Dendritic cell treated with granulocyte-macrophage colony-stimulating factor and Interleukin-4, amounts not matched to agents 40 ng/mL and 50 ng/mL, for 4 days (primary cell): Measurements from ENCODE around the gene BANP.

Source experiments
- H3K27ac Mint-ChIP-seq: one replicate; pipeline ENCODE4 v1.8.0; 2022; ENCODE audit warnings: mild to moderate bottlenecking, mixed read lengths
- H3K27me3 Mint-ChIP-seq: one replicate; pipeline ENCODE4 v1.8.0; 2022; ENCODE audit warnings: mild to moderate bottlenecking, mixed read lengths
- H3K36me3 Mint-ChIP-seq: one replicate; pipeline ENCODE4 v1.8.0; 2022; ENCODE audit warnings: low read depth, mixed read lengths
- H3K4me1 Mint-ChIP-seq: one replicate; pipeline ENCODE4 v1.8.0; 2022; ENCODE audit warnings: low read depth, mixed read lengths
- H3K4me3 Mint-ChIP-seq: one replicate; pipeline ENCODE4 v1.8.0; 2022; ENCODE audit warnings: mild to moderate bottlenecking, moderate library complexity, mixed read lengths
- H3K9me3 Mint-ChIP-seq: one replicate; pipeline ENCODE4 v1.8.0; 2022; ENCODE audit warnings: mixed read lengths
- intact Hi-C: fragments of 100-400 bp; cut with micrococcal nuclease; formaldehyde crosslinking; loops from one replicate; pipeline ENCODE4 v1.15.0; 2022

The BANP gene

GRCh38 chr16:87959391-87959990 lies 8.3 kb downstream of the BANP start:
- no peaks in the 10 kb centered on the region for H3K27me3 Mint-ChIP-seq
- H3K9me3 Mint-ChIP-seq, result no peaks in the 10 kb centered on the region
- H3K36me3 Mint-ChIP-seq, result peaks cover 32% of the 10 kb centered on the region
- H3K4me1 Mint-ChIP-seq, result peaks cover 83% of the 10 kb centered on the region
- H3K27ac Mint-ChIP-seq, result peak overlapping the region; percentile 85
- peak overlapping the region; percentile 73 for H3K4me3 Mint-ChIP-seq
- intact Hi-C loops, result loop anchor here (5.0 kb wide), 1 partner anchor 48 kb away; no protein-coding TSS in a partner anchor

DNA sequence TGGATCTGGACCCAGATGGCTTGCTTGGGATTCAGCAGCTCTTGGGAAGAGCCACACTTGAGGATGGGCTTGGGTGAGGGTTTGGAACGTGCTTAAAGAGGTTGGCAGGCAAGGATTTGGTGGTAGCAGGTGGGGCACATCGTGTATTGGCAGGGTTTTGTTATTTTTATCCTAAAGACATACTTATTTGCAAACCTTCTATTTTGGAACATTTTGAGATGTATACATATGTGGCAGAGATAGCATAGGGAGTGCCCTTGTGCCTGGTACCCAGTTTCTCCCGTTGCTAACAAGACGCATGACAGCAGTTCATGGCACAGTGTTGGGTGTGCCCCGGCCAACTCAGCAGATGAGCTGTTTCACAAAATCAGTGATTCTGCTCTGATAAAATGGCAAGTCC lies 9.1 kb downstream of the BANP start:
- H3K4me1 Mint-ChIP-seq, result peaks cover 83% of the 10 kb centered on the region
- peaks cover 31% of the 10 kb centered on the region for H3K36me3 Mint-ChIP-seq
- peak overlapping the region; percentile 85 for H3K27ac Mint-ChIP-seq
- H3K4me3 Mint-ChIP-seq, result peak overlapping the region; percentile 73
- intact Hi-C loops, result no loop called here
- H3K9me3 Mint-ChIP-seq, result no peaks in the 10 kb centered on the region
- no peaks in the 10 kb centered on the region for H3K27me3 Mint-ChIP-seq

DNA sequence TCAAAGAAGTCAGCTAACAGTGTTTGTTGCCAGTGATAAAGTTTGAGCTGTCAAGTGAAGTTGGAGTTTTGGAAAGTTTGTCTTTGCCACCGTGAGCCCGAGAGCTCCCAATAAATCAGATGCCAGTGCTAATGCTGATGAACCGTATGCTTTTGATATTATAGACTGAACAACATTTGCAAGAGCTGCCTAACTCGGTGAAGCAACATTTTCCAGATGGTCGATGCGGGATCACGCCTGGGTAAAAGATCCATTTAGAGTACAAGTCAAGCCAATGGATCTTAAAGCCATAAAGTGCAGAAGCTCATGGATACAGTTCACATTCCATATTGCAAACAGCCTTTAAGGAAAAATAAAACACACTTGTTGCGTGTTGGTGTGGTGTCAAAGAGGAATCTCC lies 9.6 kb downstream of the BANP start:
- no peaks in the 10 kb centered on the region for H3K27me3 Mint-ChIP-seq
- H3K4me1 Mint-ChIP-seq, result peaks cover 83% of the 10 kb centered on the region
- H3K4me3 Mint-ChIP-seq, result no peak overlapping the region
- peaks cover 27% of the 10 kb centered on the region for H3K36me3 Mint-ChIP-seq
- H3K9me3 Mint-ChIP-seq, result no peaks in the 10 kb centered on the region
- peak overlapping the region; percentile 85 for H3K27ac Mint-ChIP-seq
- intact Hi-C loops, result no loop called here

DNA sequence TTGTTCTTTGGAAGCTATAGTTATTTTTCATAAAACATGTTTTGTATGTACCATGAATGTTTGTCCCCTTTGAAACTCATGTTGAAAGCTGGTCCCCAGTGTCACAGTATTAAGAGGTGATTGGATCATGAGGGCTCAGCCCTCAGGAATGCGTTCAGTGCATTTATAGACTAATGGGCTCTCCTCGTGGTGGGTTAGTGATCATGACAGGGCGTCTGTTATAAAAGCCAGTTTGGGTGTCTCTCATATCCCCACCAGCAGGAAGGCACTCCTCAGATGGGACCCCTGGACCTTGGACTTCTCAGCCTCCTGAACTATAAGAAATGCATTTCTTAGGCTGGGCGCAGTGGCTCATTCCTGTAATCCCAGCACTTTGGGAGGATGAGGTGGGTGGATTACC lies 10.4 kb downstream of the BANP start:
- Mint-ChIP-seq H3K4me3 (no peak overlapping the region), H3K36me3 (peaks cover 27% of the 10 kb centered on the region), H3K4me1 (peaks cover 83% of the 10 kb centered on the region), H3K9me3 (no peaks in the 10 kb centered on the region), H3K27me3 (no peaks in the 10 kb centered on the region), H3K27ac (no peak overlapping the region)
- intact Hi-C loops, result no loop called here

- peaks cover 70% of the 10 kb centered on the region for H3K4me1 Mint-ChIP-seq
- peak overlapping the region; percentile 30 for H3K27ac Mint-ChIP-seq
- no peaks in the 10 kb centered on the region for H3K27me3 Mint-ChIP-seq
- peaks cover 14% of the 10 kb centered on the region for H3K36me3 Mint-ChIP-seq
- H3K4me3 Mint-ChIP-seq, result no peak overlapping the region
- H3K9me3 Mint-ChIP-seq, result no peaks in the 10 kb centered on the region
- intact Hi-C loops, result no loop called here
These were observed 12.2 kb downstream of the BANP start for GRCh38 chr16:87963400-87963799.

- H3K27me3 Mint-ChIP-seq, result no peaks in the 10 kb centered on the region
- peaks cover 62% of the 10 kb centered on the region for H3K4me1 Mint-ChIP-seq
These were observed 12.9 kb downstream of the BANP start for GRCh38 chr16:87964049-87964659.

DNA sequence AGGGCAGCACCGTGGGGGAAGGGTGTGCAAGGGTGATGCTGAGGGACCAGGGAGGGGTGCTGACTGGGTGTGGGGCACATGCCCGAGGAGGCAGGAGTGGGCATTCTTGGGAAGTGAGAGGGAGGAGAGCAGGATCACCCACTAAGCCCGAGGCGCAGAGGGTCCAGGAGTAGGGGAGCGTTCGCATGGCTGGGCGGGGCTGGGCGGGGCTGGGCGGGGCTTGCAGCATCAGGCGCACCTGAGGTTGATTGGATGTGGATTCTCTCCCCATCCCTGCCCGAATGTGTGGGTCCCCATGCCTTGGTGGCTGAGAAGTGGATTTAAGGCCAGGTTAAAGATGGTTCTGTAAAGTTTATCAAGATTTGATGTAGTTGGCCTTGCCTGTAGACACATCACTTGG lies 14.2 kb downstream of the BANP start:
- intact Hi-C loops, result no loop called here
- peak overlapping the region; percentile 60 for H3K27ac Mint-ChIP-seq
- H3K36me3 Mint-ChIP-seq, result peaks cover 25% of the 10 kb centered on the region
- H3K9me3 Mint-ChIP-seq, result no peaks in the 10 kb centered on the region
- H3K27me3 Mint-ChIP-seq, result no peaks in the 10 kb centered on the region
- no peak overlapping the region for H3K4me3 Mint-ChIP-seq
- H3K4me1 Mint-ChIP-seq, result peaks cover 50% of the 10 kb centered on the region

More at GRCh38 chr16:87964049-87964659, 12.9 kb downstream of the BANP start:
- peaks cover 16% of the 10 kb centered on the region for H3K36me3 Mint-ChIP-seq
- no peaks in the 10 kb centered on the region for H3K9me3 Mint-ChIP-seq
- H3K27ac Mint-ChIP-seq, result peak overlapping the region; percentile 60
- no peak overlapping the region for H3K4me3 Mint-ChIP-seq
- intact Hi-C loops, result no loop called here

DNA sequence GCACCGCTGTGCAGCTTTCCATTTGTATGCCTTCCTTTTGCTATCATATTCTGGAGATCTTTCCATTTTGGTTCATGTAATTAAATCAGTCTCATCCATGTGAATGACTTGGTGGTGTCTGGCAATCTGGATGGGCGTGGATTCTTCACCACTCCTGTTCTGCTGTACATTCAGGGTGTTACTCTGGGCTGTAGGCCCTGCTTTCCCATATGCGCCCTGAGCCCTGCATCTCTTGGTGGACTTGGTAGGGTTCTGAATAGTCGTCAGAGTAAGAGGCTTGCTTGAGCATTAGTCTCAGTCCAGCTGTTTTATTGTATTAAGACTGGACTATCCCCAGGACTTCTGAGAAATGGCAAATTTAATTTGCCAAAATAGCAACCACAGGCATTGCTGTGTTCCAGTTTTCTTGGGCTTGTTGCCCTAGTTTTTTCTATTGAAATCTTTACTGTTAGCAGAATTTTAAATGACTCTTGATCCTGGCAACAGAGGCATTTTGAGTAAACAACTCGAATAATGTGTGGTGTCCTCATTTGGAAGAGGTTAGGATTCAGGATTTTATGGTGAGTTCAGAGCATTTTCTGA lies 14.9 kb downstream of the BANP start:
- no peak overlapping the region for H3K4me3 Mint-ChIP-seq
- peaks cover 7% of the 10 kb centered on the region for H3K9me3 Mint-ChIP-seq
- no peaks in the 10 kb centered on the region for H3K27me3 Mint-ChIP-seq
- H3K36me3 Mint-ChIP-seq, result peaks cover 32% of the 10 kb centered on the region
- intact Hi-C loops, result no loop called here
- H3K4me1 Mint-ChIP-seq, result peaks cover 46% of the 10 kb centered on the region
- peak overlapping the region; percentile 82 for H3K27ac Mint-ChIP-seq

GRCh38 chr16:87966685-87967185 lies 15.5 kb downstream of the BANP start:
- H3K27me3 Mint-ChIP-seq, result no peaks in the 10 kb centered on the region
- peaks cover 34% of the 10 kb centered on the region for H3K36me3 Mint-ChIP-seq
- peaks cover 46% of the 10 kb centered on the region for H3K4me1 Mint-ChIP-seq
- H3K27ac Mint-ChIP-seq, result peak overlapping the region; percentile 82
- H3K4me3 Mint-ChIP-seq, result peak overlapping the region; percentile 63
- H3K9me3 Mint-ChIP-seq, result peaks cover 13% of the 10 kb centered on the region
- intact Hi-C loops, result no loop called here

GRCh38 chr16:87968541-87968940 lies 17.3 kb downstream of the BANP start:
- peaks cover 39% of the 10 kb centered on the region for H3K36me3 Mint-ChIP-seq
- H3K27me3 Mint-ChIP-seq, result no peaks in the 10 kb centered on the region
- peaks cover 47% of the 10 kb centered on the region for H3K4me1 Mint-ChIP-seq
- no peak overlapping the region for H3K4me3 Mint-ChIP-seq
- no peak overlapping the region for H3K27ac Mint-ChIP-seq
- H3K9me3 Mint-ChIP-seq, result peaks cover 27% of the 10 kb centered on the region
- intact Hi-C loops, result no loop called here

DNA sequence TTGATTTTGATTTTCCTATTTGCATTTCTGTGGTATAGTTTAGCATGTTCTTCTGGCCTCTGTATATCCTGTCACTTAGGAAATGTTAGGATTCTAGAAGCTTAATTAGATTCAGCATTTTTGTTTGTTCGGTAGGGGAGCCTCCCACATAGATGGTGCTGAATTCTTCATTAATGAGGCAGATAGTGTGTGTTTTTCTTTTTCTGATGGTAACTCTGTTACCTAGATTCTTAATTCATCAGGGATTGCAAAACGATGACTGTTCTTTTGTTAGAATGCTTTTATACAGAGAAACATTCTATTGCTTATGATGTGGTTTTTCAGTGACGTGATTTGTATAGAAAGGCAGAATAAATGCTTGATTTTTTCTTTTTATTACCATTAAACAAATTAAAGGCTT lies 19.0 kb downstream of the BANP start:
- intact Hi-C loops, result no loop called here
- H3K27me3 Mint-ChIP-seq, result no peaks in the 10 kb centered on the region
- no peak overlapping the region for H3K4me3 Mint-ChIP-seq
- H3K27ac Mint-ChIP-seq, result no peak overlapping the region
- peaks cover 27% of the 10 kb centered on the region for H3K9me3 Mint-ChIP-seq
- peaks cover 40% of the 10 kb centered on the region for H3K4me1 Mint-ChIP-seq
- peaks cover 48% of the 10 kb centered on the region for H3K36me3 Mint-ChIP-seq

DNA sequence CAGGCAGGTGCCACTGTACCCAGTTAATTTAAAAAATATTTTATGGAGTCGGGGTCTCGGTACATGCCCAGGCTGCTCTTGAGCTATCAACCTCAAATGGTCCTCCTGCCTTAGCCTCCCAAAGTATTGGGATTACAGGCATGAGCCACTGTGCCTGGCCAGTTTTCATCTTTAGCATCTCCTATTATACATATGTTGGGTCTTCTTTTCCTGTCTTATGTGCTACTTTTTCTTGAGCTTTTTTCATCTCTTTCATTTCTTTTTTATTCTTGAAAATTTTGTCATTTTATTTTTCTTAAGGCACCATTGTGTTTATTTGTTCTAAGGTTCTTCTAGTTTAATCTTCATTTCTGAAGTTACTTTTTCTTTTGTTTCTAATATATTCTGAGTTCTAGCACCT lies 20.7 kb downstream of the BANP start:
- no peak overlapping the region for H3K27ac Mint-ChIP-seq
- H3K4me1 Mint-ChIP-seq, result peaks cover 27% of the 10 kb centered on the region

DNA sequence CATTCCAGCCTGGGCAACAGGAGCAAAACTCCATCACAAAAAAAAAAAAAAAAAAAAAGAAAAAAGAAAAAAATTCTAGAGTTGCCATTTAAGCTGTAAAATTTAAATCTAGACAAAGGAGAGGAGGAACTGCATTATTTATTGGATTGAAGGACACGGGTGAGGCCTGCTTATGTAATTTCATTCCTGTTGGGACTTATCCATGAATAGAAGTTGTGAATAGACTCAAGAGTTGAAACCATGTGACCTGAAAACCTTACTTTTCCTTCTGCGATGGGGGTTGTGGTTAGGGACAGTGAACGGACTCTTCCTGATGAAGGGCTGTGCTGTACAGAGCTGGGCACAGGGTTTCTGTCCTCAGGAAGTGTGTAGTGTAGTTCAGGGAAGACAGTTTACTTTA lies 22.5 kb downstream of the BANP start:
- Mint-ChIP-seq H3K27me3 (no peaks in the 10 kb centered on the region), H3K4me1 (peaks cover 26% of the 10 kb centered on the region), H3K36me3 (peaks cover 78% of the 10 kb centered on the region), H3K4me3 (no peak overlapping the region), H3K9me3 (peaks cover 27% of the 10 kb centered on the region), H3K27ac (no peak overlapping the region)
- intact Hi-C loops, result no loop called here

More for the DNA sequence above, 20.7 kb downstream of the BANP start:
- Mint-ChIP-seq H3K36me3 (peaks cover 63% of the 10 kb centered on the region), H3K9me3 (peaks cover 27% of the 10 kb centered on the region), H3K4me3 (no peak overlapping the region), H3K27me3 (no peaks in the 10 kb centered on the region)
- intact Hi-C loops, result no loop called here

DNA sequence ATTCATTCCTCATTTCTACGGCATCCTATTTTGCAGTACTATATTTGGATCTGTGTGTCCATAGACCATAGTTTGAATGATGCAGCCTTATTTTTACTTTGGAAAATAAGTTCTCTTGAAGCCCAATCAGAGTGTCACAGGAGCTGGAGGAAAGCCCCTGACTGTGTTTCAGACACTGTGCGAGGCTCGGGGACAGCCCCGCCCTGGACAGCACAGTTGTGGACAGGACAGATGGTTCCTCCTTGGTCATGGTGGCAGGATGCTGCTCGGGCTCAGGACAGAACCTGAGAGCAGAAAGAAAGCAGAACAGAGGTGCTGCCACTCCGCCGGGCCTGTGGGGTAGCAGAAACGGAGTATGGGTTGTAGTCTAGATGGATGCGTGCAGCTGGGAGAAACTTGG lies 22.9 kb downstream of the BANP start:
- Mint-ChIP-seq H3K27ac (no peak overlapping the region), H3K9me3 (peaks cover 27% of the 10 kb centered on the region), H3K27me3 (no peaks in the 10 kb centered on the region), H3K4me3 (no peak overlapping the region), H3K36me3 (peaks cover 79% of the 10 kb centered on the region), H3K4me1 (peaks cover 26% of the 10 kb centered on the region)
- intact Hi-C loops, result no loop called here
